Measurements from ENCODE around the gene RAD51B. TPM values are rescaled to one million over a fixed set of nuclear protein-coding genes. Genes with fewer than 3 reads are reported as not detected.

Gene RAD51B
- polyA plus RNA-seq, 1 donor (not counting 4 experiments of a cell fraction or from before 2014, with no cell fraction given): 13.3 TPM

- Histone ChIP-seq H3K79me2 (ENCODE audit: control insufficient read depth, insufficient read depth, low read length) (no peaks in the 10 kb centered on the region), H3K4me2 (ENCODE audit: control insufficient read depth, extremely low read depth, insufficient read depth, low read depth, low read length) (no peak overlapping the region), H3K36me3 (ENCODE audit: control insufficient read depth in 2 of 2, extremely low read depth in 1 of 2, insufficient read depth in 2 of 2, low read length in 2 of 2) (no peaks in the 10 kb centered on the region), H3K4me1 (ENCODE audit: control insufficient read depth, extremely low read depth, insufficient read depth, low read length) (peaks cover 29% of the 10 kb centered on the region), H3K9ac (ENCODE audit: control insufficient read depth, extremely low read depth, insufficient read depth, low read length) (no peak overlapping the region), H3K4me3 (ENCODE audit: control insufficient read depth in 2 of 3, extremely low read depth in 1 of 3, insufficient read depth in 2 of 3, low read depth in 1 of 3, low read length in 3 of 3) (no peak overlapping the region), H4K20me1 (ENCODE audit: control insufficient read depth, extremely low read depth, insufficient read depth, low read length) (no peaks in the 10 kb centered on the region), H2AFZ (ENCODE audit: control insufficient read depth, low read length) (no peak overlapping the region), H3K27ac (ENCODE audit: control insufficient read depth, insufficient read depth, low read length) (no peak overlapping the region), H3K9me3 (ENCODE audit: control insufficient read depth, low read depth, low read length) (no peaks in the 10 kb centered on the region), H3K27me3 (ENCODE audit: control insufficient read depth, extremely low read depth, insufficient read depth, low read length) (no peaks in the 10 kb centered on the region), H3K9me1 (ENCODE audit: control insufficient read depth, extremely low read depth, insufficient read depth, low read length) (no peaks in the 10 kb centered on the region)
- no peak for DNase-seq (ENCODE audit: low read depth, low spot score)
- dilution Hi-C loops (cut with MboI; ENCODE audit: extremely low pct_ligation_motif_present, low sequenced_read_pairs): no loop called here
- TF ChIP-seq CTCF (optimal IDR thresholded peaks at IDR 0.05 in 1 of 3, IDR thresholded peaks at IDR 0.05 in 1 of 3, conservative IDR thresholded peaks at IDR 0.05 in 1 of 3; ENCODE audit: extremely low read depth in 1 of 3, insufficient read depth in 2 of 3, low read length in 3 of 3) (no peak), EZH2 (IDR thresholded peaks at IDR 0.05; ENCODE audit: low read length) (no peak)
- FAIRE-seq: no peak
Observed at GRCh38 chr14:68574906-68575305, 755.3 kb downstream of the RAD51B start.

- no peak for FAIRE-seq
- Histone ChIP-seq H3K4me3 (ENCODE audit: control insufficient read depth in 2 of 3, extremely low read depth in 1 of 3, insufficient read depth in 2 of 3, low read depth in 1 of 3, low read length in 3 of 3) (no peak overlapping the region), H3K9me3 (ENCODE audit: control insufficient read depth, low read depth, low read length) (no peaks in the 10 kb centered on the region), H3K4me1 (ENCODE audit: control insufficient read depth, extremely low read depth, insufficient read depth, low read length) (peaks cover 29% of the 10 kb centered on the region), H3K27ac (ENCODE audit: control insufficient read depth, insufficient read depth, low read length) (no peak overlapping the region), H3K9ac (ENCODE audit: control insufficient read depth, extremely low read depth, insufficient read depth, low read length) (no peak overlapping the region), H3K79me2 (ENCODE audit: control insufficient read depth, insufficient read depth, low read length) (no peaks in the 10 kb centered on the region), H3K9me1 (ENCODE audit: control insufficient read depth, extremely low read depth, insufficient read depth, low read length) (no peaks in the 10 kb centered on the region), H4K20me1 (ENCODE audit: control insufficient read depth, extremely low read depth, insufficient read depth, low read length) (no peaks in the 10 kb centered on the region), H3K27me3 (ENCODE audit: control insufficient read depth, extremely low read depth, insufficient read depth, low read length) (no peaks in the 10 kb centered on the region), H2AFZ (ENCODE audit: control insufficient read depth, low read length) (no peak overlapping the region), H3K4me2 (ENCODE audit: control insufficient read depth, extremely low read depth, insufficient read depth, low read depth, low read length) (no peak overlapping the region), H3K36me3 (ENCODE audit: control insufficient read depth in 2 of 2, extremely low read depth in 1 of 2, insufficient read depth in 2 of 2, low read length in 2 of 2) (no peaks in the 10 kb centered on the region)
- DNase-seq (ENCODE audit: low read depth, low spot score): no peak
- no peak for TF ChIP-seq EZH2 (IDR thresholded peaks at IDR 0.05; ENCODE audit: low read length)
- TF ChIP-seq CTCF (optimal IDR thresholded peaks at IDR 0.05 in 1 of 3, IDR thresholded peaks at IDR 0.05 in 1 of 3, conservative IDR thresholded peaks at IDR 0.05 in 1 of 3; ENCODE audit: extremely low read depth in 1 of 3, insufficient read depth in 2 of 3, low read length in 3 of 3): no peak
- dilution Hi-C loops (cut with MboI; ENCODE audit: extremely low pct_ligation_motif_present, low sequenced_read_pairs): no loop called here
Observed at GRCh38 chr14:68575426-68575825, 755.8 kb downstream of the RAD51B start.

Data from keratinocyte (primary cell).